M059J (cell line): Measurements from ENCODE around the gene PPP3R2. TPM values are rescaled to one million over a fixed set of nuclear protein-coding genes. Genes with fewer than 3 reads are reported as not detected.

ENCODE experiments used
- total RNA-seq: library from RNA; depleted of rRNA; stranded (reverse); fragments of >200 nt; shearing (Covaris generic); gene quantifications from 2 replicates; pipeline ENCODE4 v1.2.3, GENCODE V29; 2014; rRNA removed

Gene PPP3R2
- total RNA-seq, 1 experiment from 2014 or later: not detected

Other genes starting within 250 kb of the PPP3R2 start
- gene BAAT, start 210.0 kb downstream of the PPP3R2 start, total RNA-seq: not detected in 2 replicates
- 29.2 and 34.4 TPM in 2 replicates for gene MRPL50, start 196.4 kb downstream of the PPP3R2 start, total RNA-seq
- 11.1 and 15.1 TPM in 2 replicates for gene ZNF189, start 196.1 kb downstream of the PPP3R2 start, total RNA-seq
- not detected in 2 replicates for gene ALDOB, start 159.2 kb downstream of the PPP3R2 start, total RNA-seq
- gene RNF20, start 61.1 kb downstream of the PPP3R2 start, total RNA-seq: 24.9 and 35.0 TPM in 2 replicates
- gene GRIN3A, start 143.7 kb upstream of the PPP3R2 start, total RNA-seq: not detected in 2 replicates